IPS-18a (cell line): Measurements from ENCODE around the gene BRAF.
A peak's percentile ranks its signal among the peaks of the same experiment; 100 is the strongest.
"Not testable (repeated sequence)": the region's sequence is repeated elsewhere in the genome, so short reads cannot be mapped to it uniquely, and the experiment has no call there.

Source experiments
- H3K27ac ChIP-seq: one replicate; pipeline ENCODE4 v1.5.1; 2013; ENCODE audit warnings: low read length
- H3K27me3 ChIP-seq: one replicate; pipeline ENCODE4 v1.6.1; 2013; ENCODE audit warnings: mild to moderate bottlenecking, low read length; ENCODE audit not compliant: control insufficient read depth, insufficient read depth
- H3K36me3 ChIP-seq: one replicate; pipeline ENCODE4 v1.6.1; 2013; ENCODE audit warnings: low read depth, low read length; ENCODE audit not compliant: control insufficient read depth
- H3K4me1 ChIP-seq: one replicate; pipeline ENCODE4 v1.6.1; 2013; ENCODE audit warnings: low read depth, low read length; ENCODE audit not compliant: control insufficient read depth
- H3K4me3 ChIP-seq: one replicate; pipeline ENCODE4 v1.5.1; 2013; ENCODE audit warnings: low read length
- H3K9ac ChIP-seq: one replicate; pipeline ENCODE4 v1.6.1; 2013; ENCODE audit warnings: mild to moderate bottlenecking, low read length, moderate library complexity
- H3K9me3 ChIP-seq: one replicate; pipeline ENCODE4 v1.6.1; 2013; ENCODE audit warnings: low read depth, low read length; ENCODE audit not compliant: control insufficient read depth

BRAF gene

GRCh38 chr7:140928491-140929309 is 4.0 kb upstream of the BRAF start:
- Histone ChIP-seq H3K9ac (no peak overlapping the region), H3K27me3 (no peaks in the 10 kb centered on the region), H3K9me3 (no peaks in the 10 kb centered on the region), H3K4me1 (no peaks in the 10 kb centered on the region), H3K4me3 (no peak overlapping the region), H3K27ac (no peak overlapping the region), H3K36me3 (no peaks in the 10 kb centered on the region)

DNA sequence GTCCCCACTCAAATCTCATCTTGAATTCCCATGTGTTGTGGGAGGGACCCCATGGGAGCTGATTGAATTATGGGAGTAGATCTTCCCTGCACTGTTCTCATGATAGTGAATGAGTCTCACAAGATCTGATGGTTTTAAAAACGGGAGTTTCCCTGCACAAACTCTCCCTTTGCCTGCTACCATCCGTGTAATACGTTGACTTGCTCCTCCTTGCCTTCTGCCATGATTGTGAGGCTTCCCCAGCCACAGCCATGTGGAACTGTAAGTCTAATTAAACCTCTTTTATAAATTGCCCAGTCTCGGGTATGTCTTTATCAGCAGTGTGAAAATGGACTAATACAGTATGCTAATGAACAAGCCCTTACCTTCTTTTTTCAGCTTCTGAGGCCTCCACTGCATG is 3.2 kb upstream of the BRAF start:
- not testable (repeated sequence) for H3K4me1 ChIP-seq, H3K27me3 ChIP-seq, H3K4me3 ChIP-seq, H3K36me3 ChIP-seq, H3K9ac ChIP-seq, H3K27ac ChIP-seq, H3K9me3 ChIP-seq

DNA sequence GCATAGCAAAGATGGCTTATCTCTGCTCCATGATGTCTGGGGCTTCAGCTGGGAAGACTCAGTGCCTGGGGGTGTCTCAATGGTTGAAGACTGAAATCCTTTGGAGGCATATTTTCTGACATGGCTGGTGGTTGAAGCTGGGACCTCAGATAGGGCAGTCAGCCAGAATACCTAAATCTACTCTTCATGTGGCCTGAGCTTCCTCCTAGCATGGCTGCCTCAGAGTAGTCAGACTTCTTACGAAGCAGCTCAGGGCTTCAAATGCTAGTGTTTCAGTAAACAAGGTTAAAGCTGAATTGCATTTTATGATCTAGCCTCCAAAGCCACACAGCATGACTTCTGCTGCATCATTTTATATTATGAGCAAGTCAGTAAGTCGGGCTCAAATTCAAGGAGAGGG is 2.6 kb upstream of the BRAF start:
- Histone ChIP-seq H3K27me3 (no peaks in the 10 kb centered on the region), H3K4me3 (no peak overlapping the region), H3K9me3 (no peaks in the 10 kb centered on the region), H3K36me3 (no peaks in the 10 kb centered on the region), H3K4me1 (peaks cover 7% of the 10 kb centered on the region), H3K9ac (no peak overlapping the region), H3K27ac (no peak overlapping the region)

GRCh38 chr7:140926021-140926817 is 1.5 kb upstream of the BRAF start:
- Histone ChIP-seq H3K36me3 (no peaks in the 10 kb centered on the region), H3K9me3 (no peaks in the 10 kb centered on the region), H3K27ac (no peak overlapping the region), H3K4me3 (no peak overlapping the region), H3K4me1 (peaks cover 11% of the 10 kb centered on the region), H3K27me3 (no peaks in the 10 kb centered on the region), H3K9ac (no peak overlapping the region)

GRCh38 chr7:140924019-140924820 is 509 bp downstream of the BRAF start:
- H3K36me3 ChIP-seq: no peaks in the 10 kb centered on the region
- H3K27me3 ChIP-seq: no peaks in the 10 kb centered on the region
- no peaks in the 10 kb centered on the region for H3K9me3 ChIP-seq
- H3K9ac ChIP-seq: peak overlapping the region; percentile 95
- H3K4me1 ChIP-seq: peaks cover 11% of the 10 kb centered on the region
- peak overlapping the region; percentile 99 for H3K4me3 ChIP-seq
- H3K27ac ChIP-seq: no peak overlapping the region

DNA sequence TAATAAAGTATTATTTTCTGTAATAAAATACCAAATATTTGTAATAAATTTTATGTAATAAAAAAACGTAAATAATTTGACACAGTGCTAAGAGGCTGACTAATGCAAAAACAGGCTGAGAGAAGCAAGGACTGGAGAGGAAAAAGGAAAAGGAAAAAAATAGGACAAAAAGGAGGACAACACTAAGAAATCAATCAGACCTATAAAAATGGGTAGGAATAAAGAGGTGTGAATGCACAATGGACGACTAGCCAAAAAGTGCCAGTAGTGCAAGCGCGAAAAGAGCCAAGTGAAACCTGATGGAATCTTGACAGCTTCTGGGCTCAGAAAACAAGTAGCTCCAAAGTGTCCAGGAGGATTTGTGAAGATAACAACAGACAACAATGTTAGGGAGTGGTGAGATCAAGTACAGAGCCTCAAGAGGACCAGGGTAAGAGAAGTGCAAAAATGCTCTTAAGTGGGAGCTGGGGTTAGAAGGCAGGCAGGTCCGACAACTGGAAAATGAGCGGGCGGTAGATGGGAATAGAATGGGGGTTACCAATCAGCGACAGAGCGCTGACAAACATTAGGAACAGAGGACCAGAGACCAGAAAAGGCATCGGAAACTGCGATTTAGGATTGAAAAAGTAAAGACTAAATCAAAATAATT is 1.2 kb downstream of the BRAF start:
- H3K9ac ChIP-seq: peak overlapping the region; percentile 95
- H3K27ac ChIP-seq: no peak overlapping the region
- H3K9me3 ChIP-seq: no peaks in the 10 kb centered on the region
- no peaks in the 10 kb centered on the region for H3K36me3 ChIP-seq
- peak overlapping the region; percentile 99 for H3K4me3 ChIP-seq
- H3K4me1 ChIP-seq: peaks cover 11% of the 10 kb centered on the region
- no peaks in the 10 kb centered on the region for H3K27me3 ChIP-seq

DNA sequence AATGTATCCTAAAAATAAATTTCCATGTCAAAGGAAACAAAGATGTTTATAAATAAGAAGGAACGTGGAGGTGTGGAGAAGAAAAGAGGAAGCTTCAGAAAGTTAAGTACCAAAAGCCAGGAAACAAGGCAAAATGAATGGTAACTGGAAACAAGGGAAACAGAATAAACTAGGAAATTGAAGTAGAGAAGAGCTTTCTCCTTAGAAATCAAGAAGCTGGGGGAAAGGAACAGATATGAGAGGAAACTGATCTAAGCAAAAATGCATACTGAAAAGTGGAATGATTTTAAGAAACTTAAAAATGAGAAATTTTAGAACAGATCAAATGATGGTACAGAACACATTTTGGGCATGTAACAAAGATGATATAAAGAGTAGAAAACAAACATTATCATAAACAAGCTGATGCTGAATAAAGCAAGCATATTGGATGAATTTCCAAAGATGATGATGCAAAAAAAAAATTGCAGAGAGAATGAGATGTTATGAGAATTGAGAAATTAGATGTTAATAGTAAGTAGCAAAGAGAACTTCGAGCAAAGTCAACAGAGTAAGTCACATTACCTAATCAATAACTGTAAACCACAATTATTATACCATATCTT is 1.9 kb downstream of the BRAF start:
- peaks cover 11% of the 10 kb centered on the region for H3K4me1 ChIP-seq
- H3K9ac ChIP-seq: no peak overlapping the region
- H3K27ac ChIP-seq: no peak overlapping the region
- H3K9me3 ChIP-seq: no peaks in the 10 kb centered on the region
- no peaks in the 10 kb centered on the region for H3K27me3 ChIP-seq
- no peaks in the 10 kb centered on the region for H3K36me3 ChIP-seq
- peak overlapping the region; percentile 99 for H3K4me3 ChIP-seq

DNA sequence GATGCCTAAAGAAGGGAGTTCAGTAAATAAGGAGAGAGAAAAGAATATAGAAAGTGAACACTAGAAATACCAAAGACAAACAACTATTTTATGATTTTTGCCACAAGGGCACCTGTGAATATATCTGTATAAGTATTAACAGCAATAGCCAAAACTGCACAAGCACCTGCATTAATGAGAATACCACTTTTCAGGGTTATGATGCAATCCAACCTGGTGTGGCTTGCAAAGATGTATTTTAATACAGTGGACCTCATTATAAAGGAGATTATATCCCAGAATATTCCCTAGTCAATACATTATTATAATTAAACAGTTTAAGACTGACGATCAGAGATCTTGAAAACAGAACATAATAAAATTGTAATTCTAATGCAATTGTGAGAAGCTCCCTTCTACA is 4.0 kb downstream of the BRAF start:
- Histone ChIP-seq H3K27ac (no peak overlapping the region), H3K36me3 (no peaks in the 10 kb centered on the region), H3K9me3 (no peaks in the 10 kb centered on the region)

DNA sequence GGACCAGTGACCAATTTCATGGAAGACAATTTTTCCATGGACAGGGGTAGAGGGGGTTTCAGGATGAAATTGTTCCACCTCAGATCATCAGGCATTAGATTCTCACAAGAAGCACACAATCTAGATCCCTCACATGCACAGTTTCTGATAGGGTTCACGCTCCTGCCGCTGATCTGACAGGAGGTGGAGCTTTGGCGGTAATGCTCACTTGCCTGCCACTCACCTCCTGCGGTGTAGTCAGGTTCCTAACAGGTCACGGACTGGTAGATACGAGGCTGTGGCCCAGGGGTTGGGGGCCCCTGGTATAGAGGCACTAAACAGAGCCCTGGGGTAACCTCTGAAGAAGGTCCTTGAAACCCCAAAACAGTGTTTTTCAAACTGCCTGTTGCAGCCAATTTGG is 6.5 kb downstream of the BRAF start:
- Histone ChIP-seq H3K36me3 (no peaks in the 10 kb centered on the region), H3K4me1 (peaks cover 18% of the 10 kb centered on the region)

More for the DNA sequence above, 4.0 kb downstream of the BRAF start:
- Histone ChIP-seq H3K27me3 (no peaks in the 10 kb centered on the region), H3K4me1 (peaks cover 11% of the 10 kb centered on the region), H3K9ac (no peak overlapping the region), H3K4me3 (no peak overlapping the region)

GRCh38 chr7:140917258-140917657 is 7.5 kb downstream of the BRAF start:
- no peak overlapping the region for H3K4me3 ChIP-seq
- no peaks in the 10 kb centered on the region for H3K9me3 ChIP-seq
- H3K27ac ChIP-seq: no peak overlapping the region
- H3K4me1 ChIP-seq: peaks cover 18% of the 10 kb centered on the region
- H3K27me3 ChIP-seq: peaks cover 5% of the 10 kb centered on the region
- no peak overlapping the region for H3K9ac ChIP-seq
- no peaks in the 10 kb centered on the region for H3K36me3 ChIP-seq

More for the DNA sequence above, 6.5 kb downstream of the BRAF start:
- no peak overlapping the region for H3K9ac ChIP-seq
- no peak overlapping the region for H3K27ac ChIP-seq
- H3K4me3 ChIP-seq: no peak overlapping the region
- H3K27me3 ChIP-seq: no peaks in the 10 kb centered on the region
- no peaks in the 10 kb centered on the region for H3K9me3 ChIP-seq
